ENCODE data around the gene MCF2L2.

MCF2L2 gene

GRCh38 chr3:183265834-183266417 is 162.5 kb downstream of the MCF2L2 start:
- peak; percentile 31 for DNase-seq (ENCODE audit: low read depth)

- no peak for DNase-seq (ENCODE audit: low read depth)
These were observed 163.2 kb downstream of the MCF2L2 start for GRCh38 chr3:183265157-183265642.

- DNase-seq (ENCODE audit: low read depth), result no peak
These were observed 164.2 kb downstream of the MCF2L2 start for GRCh38 chr3:183264268-183264667.

GRCh38 chr3:183262875-183263378 is 165.5 kb downstream of the MCF2L2 start:
- no peak for DNase-seq (ENCODE audit: low read depth)

GRCh38 chr3:183261151-183261724 is 167.2 kb downstream of the MCF2L2 start:
- DNase-seq (ENCODE audit: low read depth), result no peak

GRCh38 chr3:183260167-183260904 is 168.1 kb downstream of the MCF2L2 start:
- no peak for DNase-seq (ENCODE audit: low read depth)

GRCh38 chr3:183259621-183260020 is 168.8 kb downstream of the MCF2L2 start:
- DNase-seq (ENCODE audit: low read depth), result no peak

GRCh38 chr3:183259087-183259486 is 169.3 kb downstream of the MCF2L2 start:
- no peak for DNase-seq (ENCODE audit: low read depth)

- no peak for DNase-seq (ENCODE audit: low read depth)
These were observed 173.1 kb downstream of the MCF2L2 start for GRCh38 chr3:183255348-183255730.

GRCh38 chr3:183254487-183255347 is 173.7 kb downstream of the MCF2L2 start:
- no peak for DNase-seq (ENCODE audit: low read depth)

- DNase-seq (ENCODE audit: low read depth), result peak; percentile 44
These were observed 174.6 kb downstream of the MCF2L2 start for GRCh38 chr3:183253528-183254486.

GRCh38 chr3:183252973-183253527 is 175.4 kb downstream of the MCF2L2 start, which contains the start of gene B3GNT5:
TSS of gene B3GNT5 (plus strand) at chr3:183253253. CDS start at chr3:183269799, 16,546 bp downstream.
- no peak for DNase-seq (ENCODE audit: low read depth)

- no peak for DNase-seq (ENCODE audit: low read depth)
These were observed 176.2 kb downstream of the MCF2L2 start for GRCh38 chr3:183252118-183252782.

GRCh38 chr3:183249006-183249718 is 179.3 kb downstream of the MCF2L2 start:
- DNase-seq (ENCODE audit: low read depth), result no peak

GRCh38 chr3:183247011-183247589 is 181.3 kb downstream of the MCF2L2 start:
- peak; percentile 30 for DNase-seq (ENCODE audit: low read depth)

- DNase-seq (ENCODE audit: low read depth), result no peak
These were observed 183.4 kb downstream of the MCF2L2 start for GRCh38 chr3:183244981-183245476.

- DNase-seq (ENCODE audit: low read depth), result no peak
These were observed 184.2 kb downstream of the MCF2L2 start for GRCh38 chr3:183244219-183244618.

GRCh38 chr3:183242431-183242830 is 186.0 kb downstream of the MCF2L2 start:
- no peak for DNase-seq (ENCODE audit: low read depth)

- no peak for DNase-seq (ENCODE audit: low read depth)
These were observed 189.4 kb downstream of the MCF2L2 start for GRCh38 chr3:183239046-183239445.
